OCI-LY1 (cell line): Measurements from ENCODE around the gene NDC1.

Experiments used
- EZH2 ChIP-seq: fragments of 200-600 bp; sonication (generic), shearing (Covaris generic); IDR thresholded peaks from 2 replicates; pipeline ENCODE4 v1.8.0; 2017; ENCODE audit warnings: borderline replicate concordance, mixed run types, mild to moderate bottlenecking, antibody characterized with exemption, low read length, moderate library complexity, mixed read lengths
- TF ChIP-seq, protein P1 (sequence below): fragments of 200-600 bp; sonication (generic), shearing (Covaris generic); IDR thresholded peaks from 2 replicates; pipeline ENCODE4 v1.5.1; 2017; ENCODE audit warnings: mild to moderate bottlenecking, antibody characterized with exemption, low read length, moderate library complexity, mixed read lengths

DNA sequence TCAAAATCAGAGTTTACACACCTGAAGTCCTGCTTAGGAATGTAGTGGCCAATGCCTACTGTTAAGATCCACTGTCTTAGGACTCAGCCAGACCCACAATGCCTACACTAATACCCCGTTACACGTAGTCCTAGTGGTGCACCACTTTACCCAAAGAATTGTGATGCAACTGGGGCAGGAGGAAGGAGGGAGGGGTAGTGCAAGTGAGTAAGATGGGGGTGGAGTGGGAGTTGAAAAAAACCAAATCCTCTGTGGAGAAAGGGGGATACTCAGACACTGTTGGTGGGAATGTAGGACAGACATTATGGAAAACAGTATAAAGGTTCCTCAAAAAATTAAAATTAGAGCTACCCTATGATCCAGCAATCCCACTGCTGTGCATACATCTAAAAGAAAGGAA lies 118.6 kb downstream of the NDC1 start:
- TF ChIP-seq, protein P1, sequence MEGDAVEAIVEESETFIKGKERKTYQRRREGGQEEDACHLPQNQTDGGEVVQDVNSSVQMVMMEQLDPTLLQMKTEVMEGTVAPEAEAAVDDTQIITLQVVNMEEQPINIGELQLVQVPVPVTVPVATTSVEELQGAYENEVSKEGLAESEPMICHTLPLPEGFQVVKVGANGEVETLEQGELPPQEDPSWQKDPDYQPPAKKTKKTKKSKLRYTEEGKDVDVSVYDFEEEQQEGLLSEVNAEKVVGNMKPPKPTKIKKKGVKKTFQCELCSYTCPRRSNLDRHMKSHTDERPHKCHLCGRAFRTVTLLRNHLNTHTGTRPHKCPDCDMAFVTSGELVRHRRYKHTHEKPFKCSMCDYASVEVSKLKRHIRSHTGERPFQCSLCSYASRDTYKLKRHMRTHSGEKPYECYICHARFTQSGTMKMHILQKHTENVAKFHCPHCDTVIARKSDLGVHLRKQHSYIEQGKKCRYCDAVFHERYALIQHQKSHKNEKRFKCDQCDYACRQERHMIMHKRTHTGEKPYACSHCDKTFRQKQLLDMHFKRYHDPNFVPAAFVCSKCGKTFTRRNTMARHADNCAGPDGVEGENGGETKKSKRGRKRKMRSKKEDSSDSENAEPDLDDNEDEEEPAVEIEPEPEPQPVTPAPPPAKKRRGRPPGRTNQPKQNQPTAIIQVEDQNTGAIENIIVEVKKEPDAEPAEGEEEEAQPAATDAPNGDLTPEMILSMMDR, result no peak
- no peak for TF ChIP-seq EZH2
